Hypothalamus (tissue), 51 donors: ENCODE measurements around the gene CPT1A.
A peak's percentile ranks its signal among the peaks of the same experiment; 100 is the strongest.

Experiments
- DNase-seq, 51 donors: peaks; one replicate each; lab custom pipeline; 2025; lab: John Stamatoyannopoulos, UW

CPT1A gene

GRCh38 chr11:68806931-68807844 lies 34.5 kb downstream of the CPT1A start:
- DNase-seq: no peak

GRCh38 chr11:68804786-68805185 lies 36.9 kb downstream of the CPT1A start:
- no peak for DNase-seq

- DNase-seq: no peak
Measured at GRCh38 chr11:68803766-68804165, 38.0 kb downstream of the CPT1A start.

- peak in 4 of 51 donors; percentile 2 to 6 (median 4) for DNase-seq
Measured at GRCh38 chr11:68798221-68798813, 43.4 kb downstream of the CPT1A start.

- peak in 15 of 51 donors; percentile 5 to 27 (median 13) for DNase-seq
Measured at GRCh38 chr11:68796801-68797200, 44.9 kb downstream of the CPT1A start.

GRCh38 chr11:68792400-68792966 lies 49.2 kb downstream of the CPT1A start:
- no peak for DNase-seq

GRCh38 chr11:68784653-68785052 lies 57.1 kb downstream of the CPT1A start:
- no peak for DNase-seq

GRCh38 chr11:68783216-68783821 lies 58.4 kb downstream of the CPT1A start:
- DNase-seq: no peak

GRCh38 chr11:68782711-68783110 lies 59.0 kb downstream of the CPT1A start:
- no peak for DNase-seq

- no peak for DNase-seq
Measured at GRCh38 chr11:68780829-68781228, 60.9 kb downstream of the CPT1A start.

GRCh38 chr11:68778205-68778604 lies 63.5 kb downstream of the CPT1A start:
- DNase-seq: no peak

GRCh38 chr11:68776442-68777235 lies 65.1 kb downstream of the CPT1A start:
- DNase-seq: no peak

- no peak for DNase-seq
Measured at GRCh38 chr11:68775951-68776388, 65.7 kb downstream of the CPT1A start.

GRCh38 chr11:68774194-68774585 lies 67.5 kb downstream of the CPT1A start:
- DNase-seq: no peak

- no peak for DNase-seq
Measured at GRCh38 chr11:68773521-68774193, 68.1 kb downstream of the CPT1A start.

- no peak for DNase-seq
Measured at GRCh38 chr11:68772936-68773335, 68.8 kb downstream of the CPT1A start.

- no peak for DNase-seq
Measured at GRCh38 chr11:68770781-68771180, 70.9 kb downstream of the CPT1A start.

GRCh38 chr11:68767672-68768071 lies 74.0 kb downstream of the CPT1A start:
- DNase-seq: no peak

GRCh38 chr11:68766786-68767185 lies 74.9 kb downstream of the CPT1A start:
- no peak for DNase-seq

- DNase-seq: no peak
Measured at GRCh38 chr11:68764746-68765145, 77.0 kb downstream of the CPT1A start.
